HG03039 (cell line): ENCODE data around the gene ZSCAN10.

Source experiments
- ATAC-seq: cut with Tn5 transposase; IDR thresholded peaks from one replicate; pipeline ENCODE4 v1.9.1; 2021; ENCODE audit warnings: mild to moderate bottlenecking, moderate library complexity; ENCODE audit not compliant: unreplicated experiment

ZSCAN10 gene

DNA sequence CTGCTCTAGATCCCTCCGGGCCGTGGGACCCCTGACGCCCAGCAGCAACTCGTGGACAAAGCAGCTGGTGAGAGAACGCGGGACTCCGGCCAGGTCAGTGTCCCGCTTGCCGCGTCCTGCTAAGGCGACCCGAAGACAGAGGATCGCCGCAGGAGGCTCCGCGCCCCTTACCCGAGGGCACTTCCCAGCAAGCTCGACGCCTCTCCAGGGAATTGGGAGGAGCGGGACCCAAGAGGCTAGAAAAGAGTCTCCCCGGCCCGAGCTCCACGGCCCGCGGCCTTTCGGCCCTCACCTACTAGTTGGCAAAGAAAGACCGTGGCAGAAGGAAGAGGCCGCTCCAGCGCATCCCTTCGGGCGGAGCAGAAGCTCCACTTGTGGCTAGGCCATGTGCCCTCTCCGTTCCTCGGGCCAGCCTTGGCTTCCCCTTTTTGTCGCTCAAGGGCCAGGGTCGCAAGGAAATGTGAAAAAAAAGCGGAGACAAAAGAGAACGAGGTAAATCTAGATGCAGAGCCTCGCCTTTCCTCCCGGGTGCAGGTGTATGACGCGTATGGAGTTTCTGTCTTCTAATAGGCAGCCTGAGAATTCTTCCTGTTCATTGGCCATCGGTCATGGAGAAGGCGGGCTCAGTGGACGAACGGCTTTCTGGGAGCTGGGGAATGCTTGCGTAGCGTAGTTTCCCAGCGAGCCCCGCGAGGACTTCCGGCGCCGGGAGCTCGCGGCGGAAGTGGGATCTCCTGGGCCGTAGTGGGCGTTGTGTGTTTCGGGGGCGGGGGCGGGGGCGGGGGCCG is 35.4 kb upstream of the ZSCAN10 start, which contains the start of gene ZNF213:
ZNF213 (plus strand) TSS at position 692 of the 788 bp plus-strand sequence. CDS start 2,252 bp downstream, outside the sequence.
- ATAC-seq = peak; percentile 88

DNA sequence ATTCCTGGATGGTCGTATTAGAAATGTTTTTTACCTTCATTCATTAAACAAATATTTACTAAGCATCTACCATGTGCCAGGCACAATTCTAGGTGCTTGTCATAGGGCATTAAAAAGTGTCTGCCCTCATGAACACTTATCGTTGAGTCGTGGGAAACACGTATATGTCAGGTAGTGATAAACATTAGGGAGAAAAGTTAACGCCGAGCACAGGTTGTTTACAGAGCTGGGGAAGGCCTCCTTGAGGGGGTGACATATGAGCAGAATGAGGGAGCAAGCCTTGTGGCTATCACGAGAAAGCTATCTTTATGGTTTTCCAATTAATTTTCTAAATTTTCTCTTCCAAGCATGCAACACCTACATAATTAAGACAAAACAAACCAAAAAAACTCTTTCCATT is 34.8 kb upstream of the ZSCAN10 start:
- no peak for ATAC-seq

DNA sequence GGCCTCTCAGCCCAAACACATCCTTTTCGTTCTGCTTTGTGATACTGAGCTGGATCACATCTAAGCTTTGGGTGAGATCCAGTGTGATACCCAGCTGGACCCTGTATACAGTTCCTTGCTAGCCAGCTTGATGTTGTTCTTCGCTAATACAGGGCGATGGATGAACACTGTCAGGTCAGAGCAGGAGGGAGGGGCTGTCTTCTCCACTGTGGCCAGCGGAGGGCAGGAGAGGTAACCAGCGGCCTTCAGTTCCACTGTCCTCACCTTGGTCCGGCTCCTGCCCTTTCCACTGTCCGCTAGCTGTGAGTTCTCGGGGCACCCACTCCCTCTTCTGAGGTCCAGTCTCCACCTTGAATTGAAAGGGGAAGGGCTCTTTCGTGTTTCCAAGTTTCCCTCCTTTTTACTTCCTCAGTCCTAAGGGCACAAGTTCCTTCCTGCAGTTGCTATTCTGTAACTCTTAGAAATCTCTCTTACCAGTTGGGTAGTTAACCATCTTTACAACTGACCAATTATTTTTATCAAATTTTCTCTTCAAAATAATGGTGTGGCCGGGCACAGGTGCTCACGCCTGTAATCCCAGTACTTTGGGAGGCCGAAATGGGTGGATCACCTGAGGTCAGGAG is 32.8 kb upstream of the ZSCAN10 start:
- no peak for ATAC-seq

DNA sequence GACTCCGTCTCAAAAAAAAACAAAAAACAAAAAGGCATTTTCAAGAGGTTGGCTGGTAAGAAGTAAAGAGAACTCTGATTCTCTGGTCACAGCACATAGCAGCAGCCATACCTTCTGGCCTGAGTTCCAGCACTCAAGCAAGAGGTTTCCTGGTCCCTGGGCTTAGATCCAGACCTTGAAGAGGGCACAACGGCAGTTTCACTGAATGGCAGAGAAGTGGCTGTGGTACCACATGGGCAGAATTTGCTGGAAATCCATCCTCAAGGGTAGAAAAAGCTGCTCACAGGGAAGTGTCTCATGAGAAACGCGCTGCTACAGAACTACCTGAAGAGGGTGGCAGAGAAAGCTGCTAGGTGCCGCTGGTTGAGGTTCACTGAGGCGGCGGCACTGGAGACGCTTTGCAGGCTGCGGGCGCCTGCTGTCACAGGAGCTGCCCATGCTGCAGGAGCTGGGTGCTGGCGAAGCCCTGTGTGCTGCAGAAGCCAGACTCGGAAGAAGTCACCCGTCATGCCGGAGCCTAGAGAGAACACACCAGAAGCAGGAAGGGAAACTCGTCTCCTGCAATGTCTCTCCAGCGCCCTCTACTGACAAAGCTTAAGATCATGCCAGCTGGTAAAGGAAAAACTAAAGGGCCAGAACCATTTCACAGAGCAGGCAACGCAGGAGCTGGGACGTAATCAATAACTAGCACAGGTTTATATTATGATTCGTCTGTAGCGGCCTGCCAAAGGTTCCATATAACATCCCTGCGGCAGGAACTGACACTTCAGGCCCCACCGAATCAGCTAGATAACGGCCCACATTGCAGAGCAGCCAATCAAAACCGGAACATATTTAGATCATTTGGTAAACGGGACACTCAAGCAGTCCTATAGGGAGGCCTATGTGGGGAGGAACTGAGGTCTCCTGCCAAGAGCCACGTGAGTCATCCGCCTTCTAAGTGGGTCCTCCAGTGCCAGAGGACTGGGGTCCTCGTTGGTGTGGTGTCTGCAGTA is 30.3 kb upstream of the ZSCAN10 start:
- no peak for ATAC-seq

DNA sequence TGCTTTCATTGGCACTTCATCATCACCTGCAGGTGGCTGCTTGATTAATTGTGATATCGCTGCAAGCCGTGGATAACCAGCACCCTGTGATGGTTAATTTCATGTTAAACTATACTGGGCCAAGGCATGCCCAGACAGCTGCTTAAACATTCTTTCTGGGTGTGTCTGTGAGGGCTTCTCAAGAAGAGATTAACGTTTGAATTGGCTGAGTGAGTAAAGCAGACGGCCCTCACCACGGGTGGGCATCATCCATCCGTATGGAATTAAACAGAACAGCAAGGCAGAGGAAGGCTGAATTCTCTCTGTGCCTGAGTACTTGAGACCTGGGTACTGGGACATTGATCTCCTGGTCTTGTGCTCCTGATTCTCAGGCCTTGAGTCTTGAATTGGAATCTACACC is 28.7 kb upstream of the ZSCAN10 start:
- no peak for ATAC-seq

DNA sequence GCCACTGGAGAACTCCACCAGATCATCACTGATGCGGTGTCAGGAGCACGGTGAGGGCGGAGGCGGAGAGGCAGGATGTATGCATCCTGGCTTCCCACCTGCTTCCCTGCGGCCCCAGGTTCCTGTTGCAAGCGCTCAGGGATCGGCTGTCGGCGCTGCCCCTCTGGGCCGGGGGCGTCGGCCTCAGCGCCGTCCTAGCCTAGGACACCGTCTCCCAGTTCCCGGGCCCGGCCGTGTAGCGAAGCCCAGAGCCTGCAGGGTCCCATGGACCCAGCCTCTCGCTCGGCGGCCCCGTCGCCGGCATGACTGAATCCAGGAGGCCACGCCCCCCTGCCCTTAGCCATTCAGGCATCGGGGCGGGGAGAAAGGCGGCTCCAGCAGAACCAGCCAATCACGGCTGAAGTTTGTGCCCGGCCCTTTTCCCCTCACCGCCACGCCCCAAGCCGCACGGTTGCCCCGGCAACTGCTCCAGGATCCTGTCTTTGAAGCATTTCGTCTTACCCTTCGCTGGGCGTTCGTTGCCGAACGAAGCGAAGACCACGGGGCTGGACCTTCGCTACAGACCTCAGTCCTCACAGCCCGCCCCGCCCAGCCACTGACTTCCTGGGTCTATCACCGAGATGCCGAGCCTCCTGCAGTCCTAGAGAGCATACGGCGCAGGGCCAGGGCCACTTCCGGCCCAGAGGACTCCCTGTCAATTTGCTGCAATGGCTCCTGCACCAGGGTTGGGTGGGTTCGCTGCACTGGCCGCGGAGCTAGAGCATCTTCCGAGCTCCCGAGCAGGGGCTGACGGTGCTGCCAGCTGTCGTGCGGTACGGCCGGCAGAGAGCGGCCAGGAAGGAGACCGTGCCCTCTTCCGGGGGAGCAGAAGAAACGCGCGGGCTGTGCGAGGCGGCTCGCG is 25.1 kb upstream of the ZSCAN10 start:
- peak; percentile 87 for ATAC-seq

DNA sequence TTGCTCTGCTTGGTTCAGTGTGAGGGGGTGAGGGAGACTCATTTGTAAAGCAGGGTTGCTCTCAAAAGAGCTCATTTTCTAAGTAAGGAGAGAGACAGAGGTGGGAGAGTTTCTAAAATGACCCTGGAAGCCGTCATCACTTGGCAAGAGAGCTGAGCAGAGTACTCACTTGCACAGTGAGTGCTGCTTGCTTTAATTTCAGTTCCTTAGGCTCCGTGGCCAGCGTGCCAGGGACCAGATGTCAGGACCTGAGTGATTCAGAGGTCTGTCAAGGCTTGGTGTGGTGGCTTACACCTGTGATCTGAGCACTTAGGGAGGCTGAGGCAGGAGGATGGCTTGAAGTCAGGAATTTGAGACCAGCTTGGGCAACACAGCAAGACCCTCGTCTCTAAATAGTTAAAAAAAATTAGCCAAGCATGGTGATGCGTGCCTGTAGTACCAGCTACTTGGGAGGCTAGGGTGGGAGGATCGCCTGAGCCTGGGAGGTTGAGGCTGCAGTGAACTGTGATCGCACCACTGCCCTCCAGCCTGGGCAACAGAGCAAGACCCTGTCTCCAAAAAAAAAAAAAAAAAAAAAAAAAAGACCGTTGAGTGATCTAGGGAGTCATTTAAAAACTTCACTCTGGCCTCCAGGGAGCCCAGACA is 24.0 kb upstream of the ZSCAN10 start:
- no peak for ATAC-seq

DNA sequence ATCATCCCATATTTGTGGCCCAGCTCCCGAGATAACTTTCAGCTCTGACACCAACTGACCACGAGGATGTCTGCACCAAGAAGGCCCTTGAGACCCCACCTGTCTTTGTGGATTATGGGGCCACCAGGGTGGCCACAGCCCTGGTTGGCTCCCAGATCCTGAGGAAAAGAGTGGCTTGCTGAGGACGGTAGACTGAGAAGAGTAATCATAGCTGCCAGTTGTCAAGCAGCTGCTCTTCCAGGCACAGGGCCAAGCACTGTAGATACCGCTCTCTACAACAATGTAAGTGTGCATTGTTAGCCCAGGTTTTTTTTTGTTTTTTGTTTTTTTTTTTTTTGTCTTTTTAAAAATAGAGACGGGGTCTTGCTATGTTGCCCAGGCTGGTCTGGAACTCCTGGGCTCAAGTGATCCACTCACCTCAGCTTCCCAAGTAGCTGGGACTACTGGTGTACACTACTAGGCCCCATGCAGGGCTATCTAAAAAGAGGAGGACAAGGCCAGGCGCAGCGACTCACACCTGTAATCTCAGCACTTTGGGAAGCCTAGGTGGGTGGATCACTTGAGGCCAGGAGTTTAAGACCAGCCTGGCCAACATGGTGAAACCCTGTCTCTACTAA is 22.9 kb upstream of the ZSCAN10 start:
- no peak for ATAC-seq

DNA sequence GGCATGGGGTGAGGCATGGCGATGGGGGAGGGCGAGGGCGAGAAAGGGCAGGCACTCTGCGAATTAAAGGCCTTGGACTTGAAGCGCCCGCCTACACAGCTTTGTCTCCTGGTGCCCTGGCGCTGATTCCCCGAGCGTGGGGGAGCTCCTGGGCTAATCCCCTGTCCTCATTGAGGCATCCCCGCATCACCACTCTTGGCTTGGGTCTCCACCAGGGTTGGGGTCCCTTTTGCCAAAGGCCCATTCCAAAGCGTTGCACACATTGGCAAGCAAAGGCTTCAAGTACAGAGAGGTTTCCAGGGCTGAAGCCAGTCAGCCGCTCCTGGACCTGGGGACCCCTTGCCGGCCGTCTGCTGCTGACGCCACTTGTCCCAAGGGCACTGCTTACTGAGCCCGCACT is 21.3 kb upstream of the ZSCAN10 start:
- ATAC-seq = no peak

DNA sequence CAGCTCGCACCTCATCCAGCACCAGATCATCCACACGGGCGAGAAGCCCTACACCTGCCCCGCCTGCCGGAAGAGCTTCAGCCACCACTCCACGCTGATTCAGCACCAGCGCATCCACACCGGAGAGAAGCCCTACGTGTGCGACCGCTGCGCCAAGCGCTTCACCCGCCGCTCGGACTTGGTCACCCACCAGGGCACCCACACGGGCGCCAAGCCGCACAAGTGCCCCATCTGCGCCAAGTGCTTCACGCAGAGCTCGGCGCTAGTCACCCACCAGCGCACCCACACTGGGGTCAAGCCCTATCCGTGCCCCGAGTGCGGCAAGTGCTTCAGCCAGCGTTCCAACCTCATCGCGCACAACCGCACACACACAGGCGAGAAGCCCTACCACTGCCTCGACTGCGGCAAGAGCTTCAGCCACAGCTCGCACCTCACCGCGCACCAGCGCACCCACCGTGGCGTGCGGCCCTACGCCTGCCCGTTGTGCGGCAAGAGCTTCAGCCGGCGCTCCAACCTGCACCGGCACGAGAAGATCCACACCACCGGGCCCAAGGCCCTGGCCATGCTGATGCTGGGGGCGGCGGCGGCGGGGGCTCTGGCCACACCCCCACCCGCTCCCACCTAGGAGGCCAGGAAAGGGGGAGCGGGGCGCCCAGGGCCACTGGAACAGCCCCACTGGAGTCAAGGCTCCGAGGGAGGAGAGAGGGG is 20.8 kb upstream of the ZSCAN10 start:
- ATAC-seq = no peak

DNA sequence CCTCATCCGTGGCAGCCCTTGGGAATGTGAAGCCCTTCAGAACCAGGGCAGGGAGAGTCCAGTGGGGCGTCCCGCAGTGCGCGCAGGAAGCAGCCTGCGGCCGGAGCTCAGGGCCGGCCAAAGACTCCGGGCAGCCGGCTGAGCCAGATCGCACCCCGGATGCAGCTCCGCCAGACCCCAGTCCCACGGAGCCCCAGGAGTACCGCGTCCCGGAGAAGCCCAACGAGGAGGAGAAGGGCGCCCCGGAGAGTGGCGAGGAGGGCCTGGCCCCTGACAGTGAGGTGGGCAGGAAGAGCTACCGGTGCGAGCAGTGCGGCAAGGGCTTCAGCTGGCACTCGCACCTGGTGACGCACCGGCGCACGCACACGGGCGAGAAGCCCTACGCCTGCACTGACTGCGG is 20.2 kb upstream of the ZSCAN10 start:
- ATAC-seq = no peak

DNA sequence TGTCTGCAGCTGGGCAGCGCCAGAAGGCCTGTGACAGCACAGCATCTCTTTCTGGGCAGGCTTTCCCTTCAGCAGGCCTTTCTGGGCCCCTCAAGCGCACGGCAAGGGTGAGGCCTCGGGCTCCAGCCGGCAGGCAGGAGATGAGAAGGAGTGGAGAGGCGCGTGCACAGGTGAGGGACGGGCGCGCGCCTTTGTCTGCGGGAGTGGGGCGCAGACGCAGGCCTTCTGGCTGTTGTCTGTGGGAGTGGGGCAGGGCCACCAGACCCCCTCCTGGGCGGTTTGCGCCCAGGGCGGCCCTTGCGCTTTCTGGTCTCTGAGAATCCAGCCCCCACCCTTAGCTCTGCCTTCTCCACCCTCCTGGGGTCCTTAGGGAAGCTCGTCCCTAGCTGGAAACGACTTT is 19.8 kb upstream of the ZSCAN10 start:
- no peak for ATAC-seq

DNA sequence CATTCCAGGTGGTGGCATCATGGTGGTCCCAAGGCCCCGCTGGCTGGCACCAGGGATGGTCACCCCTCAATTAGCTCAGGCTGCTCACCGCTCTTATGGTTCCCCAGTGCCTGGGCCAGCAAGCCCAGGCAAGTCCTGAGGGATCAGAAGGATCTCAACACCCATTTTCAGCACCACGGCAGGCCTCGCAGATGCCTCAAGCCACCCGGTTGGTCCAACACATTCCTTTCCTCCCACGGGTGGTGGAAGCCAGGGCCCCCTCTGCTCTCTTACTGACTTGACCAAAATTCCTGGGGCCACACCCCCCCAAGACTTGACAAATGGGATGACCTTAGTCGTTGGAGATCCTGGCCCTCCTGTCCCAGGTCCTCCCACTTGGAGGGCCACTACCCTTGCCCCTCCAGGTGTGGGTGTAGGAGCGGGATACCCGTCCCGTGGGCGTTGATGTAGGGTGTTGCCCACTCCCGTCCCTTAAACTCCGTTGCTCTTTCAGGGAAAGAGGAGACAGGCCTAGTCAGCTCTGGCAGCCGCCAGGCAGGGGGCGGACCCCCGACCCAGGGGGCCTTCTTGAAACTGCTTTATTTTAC is 19.2 kb upstream of the ZSCAN10 start:
- no peak for ATAC-seq

DNA sequence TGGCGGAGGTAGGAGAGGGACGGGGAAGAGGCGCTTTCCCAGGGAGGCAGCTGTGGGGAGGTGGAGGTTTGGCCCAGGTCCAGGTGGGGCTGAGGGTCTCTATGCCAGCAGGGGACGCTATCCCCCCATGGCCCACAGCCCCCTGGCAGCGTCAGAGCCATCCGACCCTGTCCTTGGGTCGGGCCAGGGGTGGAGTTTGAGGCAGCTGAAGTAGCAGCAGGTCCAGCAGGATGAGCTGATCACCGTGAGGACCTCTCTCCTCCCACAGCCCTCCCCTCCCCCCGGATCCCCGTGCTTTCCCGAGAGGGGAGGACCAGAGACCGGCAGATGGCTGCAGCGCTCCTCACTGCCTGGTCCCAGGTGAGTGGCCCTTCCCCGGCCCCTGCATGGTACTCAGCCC is 16.5 kb upstream of the ZSCAN10 start:
- no peak for ATAC-seq

DNA sequence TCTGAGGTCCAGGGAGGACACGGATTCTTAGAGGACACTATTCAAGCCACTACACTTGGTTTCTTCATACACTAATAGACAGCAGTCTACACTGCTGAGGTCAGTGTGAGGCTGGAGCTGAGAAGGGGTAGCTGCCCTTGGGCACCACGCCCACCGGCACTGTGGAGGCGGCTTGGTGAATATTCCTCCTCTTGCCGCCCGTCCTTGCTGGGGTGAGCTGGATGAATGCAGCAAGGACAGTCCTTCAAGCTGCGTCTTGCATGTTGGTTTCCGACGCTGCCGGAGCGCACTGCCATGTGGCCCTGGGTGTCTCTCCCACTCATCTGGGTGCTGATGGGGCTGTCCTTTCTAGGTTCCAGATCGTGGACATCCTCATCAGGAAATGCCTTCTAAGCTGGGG is 15.9 kb upstream of the ZSCAN10 start:
- no peak for ATAC-seq

DNA sequence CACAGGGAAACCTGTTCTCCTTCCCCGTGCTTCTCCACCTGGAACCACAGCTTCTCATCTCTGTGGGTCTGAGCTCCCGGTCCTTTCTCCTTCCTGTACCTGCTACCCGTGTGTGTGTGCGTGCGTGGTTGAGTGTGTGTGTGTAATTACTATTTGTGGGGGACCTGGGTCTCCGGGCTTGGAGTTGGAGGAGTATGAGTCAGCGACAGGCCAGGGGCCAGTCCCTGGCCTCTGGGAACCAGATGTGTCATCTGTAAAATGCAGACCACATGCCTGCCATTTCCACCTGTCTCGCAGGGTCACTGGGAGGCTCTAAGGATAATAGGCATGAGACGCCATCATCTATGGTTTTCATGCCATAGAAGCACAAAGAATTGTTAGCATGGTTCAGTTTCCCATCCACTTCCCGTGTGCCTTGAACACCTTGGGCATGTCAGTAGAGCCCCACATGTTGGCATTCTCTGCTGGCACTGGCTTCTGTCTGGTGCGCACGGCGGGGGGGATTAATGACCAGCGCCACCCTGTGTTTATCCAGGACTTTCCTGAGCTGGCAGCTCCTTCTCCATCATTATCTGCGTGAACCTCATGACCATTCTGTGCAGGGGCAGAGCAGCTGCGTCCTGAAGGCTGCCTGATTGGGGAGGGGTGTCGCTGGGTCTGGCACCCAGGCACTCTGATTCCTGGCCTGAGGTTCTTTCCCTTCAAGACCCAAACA is 14.8 kb upstream of the ZSCAN10 start:
- ATAC-seq = no peak

DNA sequence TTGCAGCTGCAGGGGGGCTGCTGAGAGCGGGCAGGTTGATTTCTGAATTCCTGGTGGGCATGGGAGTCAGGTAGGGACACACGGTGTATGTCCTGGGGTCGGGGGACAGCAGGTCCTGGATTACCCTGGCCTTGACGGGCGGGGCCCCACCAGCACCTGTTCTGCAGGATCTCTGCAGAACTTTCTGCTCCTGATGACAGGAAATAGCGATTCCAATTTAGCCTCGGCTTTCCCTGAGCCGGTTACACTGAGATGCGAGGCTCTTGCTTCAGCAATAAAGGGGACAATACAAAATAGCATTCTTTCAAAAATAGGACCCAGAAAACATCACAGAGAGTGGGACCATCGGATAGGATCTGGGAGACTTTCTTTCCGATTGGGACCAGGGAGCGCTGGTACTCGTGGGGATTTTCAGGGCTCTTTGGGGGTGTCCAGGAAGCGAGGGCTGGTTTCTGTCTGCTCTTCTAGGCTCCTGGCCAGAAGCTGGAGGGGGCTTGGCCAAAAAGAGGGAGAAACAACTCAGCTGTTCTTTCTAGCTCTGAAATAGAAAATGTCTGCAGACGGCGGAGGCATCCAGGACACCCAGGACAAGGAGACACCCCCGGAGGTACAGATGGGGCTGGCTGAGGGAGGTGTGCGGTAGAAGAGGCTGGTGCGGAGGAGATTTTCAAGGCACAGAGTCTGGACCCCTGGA is 13.9 kb upstream of the ZSCAN10 start:
- no peak for ATAC-seq
